Neural cell (in vitro differentiated cells): ENCODE results near the gene AKR1B1. TPM values are rescaled to one million over a fixed set of nuclear protein-coding genes. Genes with fewer than 3 reads are reported as not detected.

Experiments
- H2AFZ ChIP-seq: fragments of 200-600, 300-800 bp; sonication (generic), shearing (Covaris generic); 2 replicates; pipeline ENCODE4 v1.6.0; 2014; ENCODE audit warnings: low read depth, mild to moderate bottlenecking, antibody characterized with exemption, low read length, moderate library complexity
- H3F3A ChIP-seq: fragments of 200-600 bp; shearing (Covaris generic); 2 replicates; pipeline ENCODE4 v1.6.1; 2016; ENCODE audit warnings: mild to moderate bottlenecking, moderate library complexity, mixed read lengths, antibody characterized with exemption, low read length; ENCODE audit not compliant: insufficient read depth, poor library complexity, severe bottlenecking
- H3K27ac ChIP-seq: fragments of 200-600, 300-800 bp; sonication (generic), shearing (Covaris generic); 2 replicates; pipeline ENCODE4 v1.5.1; 2014; ENCODE audit warnings: mild to moderate bottlenecking, low read length, moderate library complexity
- H3K27me3 ChIP-seq: fragments of 300-800, 200-600 bp; sonication (generic), shearing (Covaris generic); 2 replicates; pipeline ENCODE4 v1.6.0; 2014; ENCODE audit warnings: mild to moderate bottlenecking, low read depth, low read length, moderate library complexity; ENCODE audit not compliant: insufficient read depth
- H3K36me3 ChIP-seq: fragments of 300-800, 200-600 bp; sonication (generic), shearing (Covaris generic); 2 replicates; pipeline ENCODE4 v1.5.1; 2014; ENCODE audit warnings: mild to moderate bottlenecking, antibody characterized with exemption, low read length, moderate library complexity; ENCODE audit not compliant: insufficient read depth
- H3K4me2 ChIP-seq: fragments of 300-800, 200-600 bp; sonication (generic), shearing (Covaris generic); 2 replicates; pipeline ENCODE4 v1.6.0; 2014; ENCODE audit warnings: mild to moderate bottlenecking, low read length
- H3K4me3 ChIP-seq: fragments of 300-800, 200-600 bp; sonication (generic), shearing (Covaris generic); 2 replicates; pipeline ENCODE4 v1.5.1; 2014; ENCODE audit warnings: mild to moderate bottlenecking, low read length, moderate library complexity
- H3K79me2 ChIP-seq: fragments of 200-600 bp; shearing (Covaris generic); replicated peaks from 2 replicates; pipeline ENCODE4 v1.6.0; 2014; ENCODE audit warnings: mild to moderate bottlenecking, low read length, moderate library complexity; ENCODE audit not compliant: insufficient read depth
- H3K9ac ChIP-seq: fragments of 300-800, 200-600 bp; sonication (generic), shearing (Covaris generic); 2 replicates; pipeline ENCODE4 v1.6.1; 2016; ENCODE audit warnings: mild to moderate bottlenecking, low read length, mixed read lengths
- H3K9me2 ChIP-seq: fragments of 200-600 bp; shearing (Covaris generic); 2 replicates; pipeline ENCODE4 v1.6.1; 2016; ENCODE audit warnings: mild to moderate bottlenecking, low read length, mixed read lengths; ENCODE audit not compliant: insufficient read depth
- H3K9me3 ChIP-seq: fragments of 200-600, 300-800 bp; sonication (generic), shearing (Covaris generic); 2 replicates; pipeline ENCODE4 v1.6.1; 2016; ENCODE audit warnings: mild to moderate bottlenecking, mixed run types, low read length, moderate library complexity, mixed read lengths
- H4K20me1 ChIP-seq: fragments of 200-600 bp; shearing (Covaris generic); 2 replicates; pipeline ENCODE4 v1.6.1; 2016; ENCODE audit warnings: mild to moderate bottlenecking, mixed run types; ENCODE audit not compliant: insufficient read depth
- CTCF ChIP-seq: fragments of 450-650 bp; IDR thresholded peaks from 2 replicates; pipeline ENCODE4 v1.5.1; 2014; ENCODE audit warnings: antibody characterized with exemption, mild to moderate bottlenecking, moderate library complexity; ENCODE audit not compliant: poor library complexity, severe bottlenecking
- EP300 ChIP-seq: fragments of 450-650 bp; conservative IDR thresholded peaks from 2 replicates; pipeline ENCODE4 v1.6.1; 2014; ENCODE audit warnings: antibody characterized with exemption, mild to moderate bottlenecking, moderate library complexity; ENCODE audit not compliant: poor library complexity, severe bottlenecking
- EZH2 ChIP-seq: fragments of 200-600, 300-800 bp; shearing (Covaris generic), sonication (generic); IDR thresholded peaks from 2 replicates; pipeline ENCODE4 v1.6.1; 2014; ENCODE audit warnings: antibody characterized with exemption, low read length, borderline replicate concordance, mild to moderate bottlenecking; ENCODE audit not compliant: insufficient read depth, poor library complexity, severe bottlenecking
- MXI1 ChIP-seq: fragments of 450-650 bp; conservative IDR thresholded peaks from 2 replicates; pipeline ENCODE4 v1.6.1; 2014; ENCODE audit warnings: antibody characterized with exemption, mild to moderate bottlenecking; ENCODE audit not compliant: poor library complexity, severe bottlenecking
- POLR2AphosphoS5 ChIP-seq: IDR thresholded peaks from 2 replicates; pipeline ENCODE4 v1.6.1; 2012
- RAD21 ChIP-seq: fragments of 450-650 bp; conservative IDR thresholded peaks from 2 replicates; pipeline ENCODE4 v1.6.1; 2014; ENCODE audit warnings: antibody characterized with exemption, mild to moderate bottlenecking, moderate library complexity
- REST ChIP-seq: IDR thresholded peaks from 2 replicates; pipeline ENCODE4 v1.6.1; 2012; ENCODE audit warnings: borderline replicate concordance
- SMC3 ChIP-seq: fragments of 450-650 bp; conservative IDR thresholded peaks from 2 replicates; pipeline ENCODE4 v1.6.1; 2014; ENCODE audit warnings: antibody characterized with exemption, mild to moderate bottlenecking, moderate library complexity; ENCODE audit not compliant: poor library complexity
- TAF1 ChIP-seq: IDR thresholded peaks from 2 replicates; pipeline ENCODE4 v1.6.1; 2012; ENCODE audit warnings: low read depth
- polyA plus RNA-seq: library from polyadenylated mRNA; depleted of rRNA; stranded (reverse); fragments of >200 nt; gene quantifications from 2 replicates; pipeline ENCODE4 v1.2.3, GENCODE V29; 2014

The AKR1B1 gene
- polyA plus RNA-seq, 1 donor from 2014 or later = 202 TPM

DNA sequence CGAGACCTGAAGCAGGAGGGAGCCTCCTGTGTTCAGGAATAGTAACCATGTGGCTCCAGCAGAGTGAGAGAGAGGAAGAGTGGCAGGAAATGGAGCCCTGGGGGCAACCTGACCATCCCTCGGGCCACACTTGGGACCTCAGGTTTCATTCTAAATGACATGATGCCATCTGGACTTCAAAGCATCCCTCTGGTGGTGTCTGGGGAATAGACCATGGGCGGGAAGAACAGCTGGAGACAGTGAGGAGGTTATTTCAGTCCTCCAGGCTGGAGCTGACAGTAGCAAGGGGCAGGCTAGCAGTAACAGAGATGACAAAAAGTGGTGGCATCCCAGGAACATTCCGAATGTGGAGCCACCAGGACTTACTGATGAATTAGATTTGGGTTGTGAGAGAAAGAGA lies 44.8 kb downstream of the AKR1B1 start (continued):
- no peak for TF ChIP-seq EZH2
- no peak for TF ChIP-seq TAF1

- no peaks in the 10 kb centered on the region for H3K79me2 ChIP-seq
- no peak overlapping the region for H3K9ac ChIP-seq
- no peaks in the 10 kb centered on the region for H3F3A ChIP-seq
- H3K9me2 ChIP-seq = no peaks in the 10 kb centered on the region
- no peak for TF ChIP-seq MXI1
- TF ChIP-seq TAF1 = no peak
- TF ChIP-seq EP300 = no peak
- TF ChIP-seq SMC3 = no peak
- no peak for TF ChIP-seq EZH2
- no peak for TF ChIP-seq CTCF
- TF ChIP-seq RAD21 = no peak
- TF ChIP-seq POLR2AphosphoS5 = no peak
- no peak for TF ChIP-seq REST
- H3K27ac ChIP-seq = no peak overlapping the region
- no peak overlapping the region for H2AFZ ChIP-seq
- no peak overlapping the region for H3K4me2 ChIP-seq
- no peaks in the 10 kb centered on the region for H3K36me3 ChIP-seq
- H3K9me3 ChIP-seq = no peaks in the 10 kb centered on the region
- no peaks in the 10 kb centered on the region for H4K20me1 ChIP-seq
- H3K4me3 ChIP-seq = no peak overlapping the region
- H3K27me3 ChIP-seq = no peaks in the 10 kb centered on the region
These were observed 51.6 kb downstream of the AKR1B1 start for GRCh38 chr7:134407311-134407710.

DNA sequence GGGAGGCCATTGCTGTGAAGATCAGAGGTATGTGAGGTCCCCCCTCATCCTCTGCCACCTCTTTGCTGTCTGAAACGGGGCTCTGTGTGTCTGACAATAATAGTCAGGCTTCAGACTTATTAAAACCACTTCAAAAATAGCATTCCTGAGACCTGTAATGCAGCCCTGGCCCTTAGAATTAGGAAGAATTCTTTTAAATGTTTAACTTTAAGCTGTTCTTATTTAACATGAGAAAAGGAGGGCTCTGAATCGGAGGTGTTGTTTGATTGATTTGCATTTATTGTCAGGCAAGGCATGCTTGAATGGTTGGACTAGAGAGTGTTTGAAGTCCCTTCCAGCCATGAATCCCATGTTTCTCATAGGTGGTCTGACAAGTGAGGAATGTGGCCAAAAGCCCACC lies 52.5 kb downstream of the AKR1B1 start:
- H3K27ac ChIP-seq = no peak overlapping the region
- H3K4me2 ChIP-seq = no peak overlapping the region
- TF ChIP-seq EZH2 (no peak), RAD21 (no peak), TAF1 (no peak), SMC3 (no peak), REST (no peak), MXI1 (no peak), POLR2AphosphoS5 (no peak), EP300 (no peak), CTCF (no peak)
- no peak overlapping the region for H3K4me3 ChIP-seq
- H2AFZ ChIP-seq = no peak overlapping the region
- no peaks in the 10 kb centered on the region for H3K79me2 ChIP-seq
- no peaks in the 10 kb centered on the region for H3F3A ChIP-seq
- H3K9me2 ChIP-seq = no peaks in the 10 kb centered on the region
- H3K27me3 ChIP-seq = no peaks in the 10 kb centered on the region
- H3K9me3 ChIP-seq = no peaks in the 10 kb centered on the region
- no peaks in the 10 kb centered on the region for H3K36me3 ChIP-seq
- H4K20me1 ChIP-seq = no peaks in the 10 kb centered on the region
- H3K9ac ChIP-seq = no peak overlapping the region
